HCT116 (cell line): ENCODE data around the gene FHIT. TPM values are rescaled to one million over a fixed set of nuclear protein-coding genes. Genes with fewer than 3 reads are reported as not detected.
"Not testable (repeated sequence)": the region's sequence is repeated elsewhere in the genome, so short reads cannot be mapped to it uniquely, and the experiment has no call there.

Experiments used
- ATAC-seq: fragments of 200-7000 bp; cut with Tn5 transposase; 2 replicates; pipeline ENCODE4 v1.9.1; 2020; ENCODE audit warnings: mild to moderate bottlenecking, moderate library complexity
- BruUV-seq: library from RNA; stranded (reverse); fragments of 400-500 nt; replicated peaks from 2 replicates; lab custom pipeline; 2021; lab: Mats Ljungman, UMichigan
- CTCF ChIA-PET: fragments of 300-600 bp; sonication (Branson Sonifier 250); formaldehyde crosslinking; loops from one replicate; lab custom pipeline; 2021; ENCODE audit warnings: antibody characterized with exemption; lab: Charles Lee
- POLR2A ChIA-PET: fragments of 300-600, 350-600 bp; sonication (Branson Sonifier 250); formaldehyde crosslinking; loops from one replicate; lab custom pipeline; 2021; ENCODE audit warnings: antibody characterized with exemption; lab: Charles Lee
- RAD21 ChIA-PET, 2 experiments: fragments of 300-600 bp; sonication (Branson Sonifier 250); formaldehyde crosslinking; loops; one replicate each; lab custom pipeline; 2023; ENCODE audit warnings: low total read pairs in 2 of 2; ENCODE audit not compliant: uncharacterized antibody in 2 of 2, unreplicated experiment in 2 of 2, low non-redundant PET in 1 of 2; lab: Charles Lee
- DNase-seq: peaks from one replicate; pipeline ENCODE4 v3.0.0-alpha.2; 2010; ENCODE audit warnings: low read depth, low spot score
- H2AFZ ChIP-seq: fragments of 200-600 bp; shearing (Covaris generic), sonication (generic); 2 replicates; pipeline ENCODE4 v1.6.1; 2017; ENCODE audit warnings: low read depth, mixed run types, mixed read lengths, antibody characterized with exemption, low read length; ENCODE audit not compliant: poor library complexity, severe bottlenecking
- H3K27ac ChIP-seq: 2 replicates; pipeline ENCODE4 v1.5.1; 2012; ENCODE audit warnings: low read depth, low read length
- H3K27me3 ChIP-seq: fragments of 200-600 bp; sonication (generic); 2 replicates; pipeline ENCODE4 v1.6.1; 2016; ENCODE audit warnings: mixed run types, low read length, mixed read lengths; ENCODE audit not compliant: insufficient read depth
- H3K36me3 ChIP-seq, 2 experiments: fragments of 200-500 bp in 1 of 2; fragments of 200-600 bp in 1 of 2; sonication (Bioruptor generic) in 1 of 2; sonication (generic) in 1 of 2; 2 replicates each; pipeline versions ENCODE4 v1.5.1 to v1.6.1; 2014 to 2016; ENCODE audit warnings: low read length in 2 of 2, inconsistent platforms in 1 of 2, mixed read lengths in 1 of 2, mixed run types in 1 of 2; ENCODE audit not compliant: insufficient read depth in 2 of 2, control insufficient read depth in 1 of 2
- H3K4me1 ChIP-seq, 2 experiments: fragments of 200-600 bp in 1 of 2; sonication (generic) in 1 of 2; 2 replicates each; pipeline versions ENCODE4 v1.5.1 to v1.6.1; 2012 to 2017; ENCODE audit warnings: low read length in 2 of 2, inconsistent platforms in 1 of 2, mild to moderate bottlenecking in 1 of 2, mixed read lengths in 1 of 2, mixed run types in 1 of 2, moderate library complexity in 1 of 2; ENCODE audit not compliant: insufficient read depth in 2 of 2, control insufficient read depth in 1 of 2
- H3K4me2 ChIP-seq: fragments of 200-600 bp; sonication (generic); 2 replicates; pipeline ENCODE4 v1.6.1; 2017; ENCODE audit warnings: mixed run types, low read length, mixed read lengths
- H3K4me3 ChIP-seq, 2 experiments: fragments of 200-600 bp in 1 of 2; sonication (generic) in 1 of 2; replicated peaks in 1 of 2; 2 replicates each; pipeline ENCODE4 v1.5.1; 2011 to 2016; ENCODE audit warnings: low read length in 2 of 2, control low read depth in 1 of 2, low read depth in 1 of 2, mild to moderate bottlenecking in 1 of 2, mixed read lengths in 1 of 2, mixed run types in 1 of 2
- H3K79me2 ChIP-seq: fragments of 200-600 bp; sonication (generic); 2 replicates; pipeline ENCODE4 v1.6.1; 2017; ENCODE audit warnings: mild to moderate bottlenecking, mixed run types, low read length, moderate library complexity, mixed read lengths; ENCODE audit not compliant: insufficient read depth
- H3K9ac ChIP-seq: fragments of 200-600 bp; sonication (generic); 2 replicates; pipeline ENCODE4 v1.6.1; 2016; ENCODE audit warnings: low read length, mixed read lengths
- H3K9me2 ChIP-seq: fragments of 200-600 bp; sonication (generic), shearing (Covaris generic); 2 replicates; pipeline ENCODE4 v1.6.1; 2017; ENCODE audit warnings: mixed run types, mild to moderate bottlenecking, moderate library complexity; ENCODE audit not compliant: insufficient read depth
- H3K9me3 ChIP-seq, 2 experiments: fragments of 200-500 bp in 1 of 2; fragments of 200-600 bp in 1 of 2; sonication (Bioruptor generic) in 1 of 2; sonication (generic) in 1 of 2; 2 replicates each; pipeline ENCODE4 v1.6.1; 2014 to 2017; ENCODE audit warnings: low read length in 2 of 2, mixed read lengths in 2 of 2, inconsistent platforms in 1 of 2, low read depth in 1 of 2, mild to moderate bottlenecking in 1 of 2, mixed run types in 1 of 2, moderate library complexity in 1 of 2; ENCODE audit not compliant: control insufficient read depth in 1 of 2, insufficient read depth in 1 of 2
- H4K20me1 ChIP-seq: fragments of 200-600 bp; sonication (generic), shearing (Covaris generic); 2 replicates; pipeline ENCODE4 v1.6.1; 2017; ENCODE audit warnings: mixed run types, mild to moderate bottlenecking, moderate library complexity; ENCODE audit not compliant: insufficient read depth
- ATF3 ChIP-seq: IDR thresholded peaks from 2 replicates; pipeline ENCODE4 v1.6.1; 2012
- CBX3 ChIP-seq: IDR thresholded peaks from 2 replicates; pipeline ENCODE4 v1.6.1; 2012; ENCODE audit warnings: low read depth
- CTCF ChIP-seq, 3 experiments: fragments of 200-600 bp in 1 of 3; sonication (generic) in 1 of 3; IDR thresholded peaks in 2 of 3; conservative IDR thresholded peaks in 1 of 3; 2 replicates each; pipeline ENCODE4 v1.5.1; 2012 to 2017; ENCODE audit warnings: low read depth in 2 of 3, low read length in 2 of 3, antibody characterized with exemption in 1 of 3, borderline replicate concordance in 1 of 3, control low read depth in 1 of 3, mild to moderate bottlenecking in 1 of 3, mixed read lengths in 1 of 3, mixed run types in 1 of 3, moderate library complexity in 1 of 3; ENCODE audit not compliant: insufficient read depth in 1 of 3
- EGR1 ChIP-seq: IDR thresholded peaks from 2 replicates; pipeline ENCODE4 v1.6.1; 2012; ENCODE audit warnings: low read depth
- ELF1 ChIP-seq: IDR thresholded peaks from 2 replicates; pipeline ENCODE4 v1.6.1; 2012; ENCODE audit warnings: low read depth, borderline replicate concordance
- EZH2 ChIP-seq: fragments of 200-600 bp; sonication (generic); IDR thresholded peaks from 2 replicates; pipeline ENCODE4 v1.6.1; 2017; ENCODE audit warnings: antibody characterized with exemption, mixed run types
- EZH2phosphoT487 ChIP-seq: fragments of 200-600 bp; IDR thresholded peaks from 2 replicates; pipeline ENCODE4 v1.6.1; 2018; ENCODE audit warnings: antibody characterized with exemption, borderline replicate concordance
- FOSL1 ChIP-seq: IDR thresholded peaks from 2 replicates; pipeline ENCODE4 v1.6.1; 2012; ENCODE audit warnings: low read depth
- JUND ChIP-seq: IDR thresholded peaks from 2 replicates; pipeline ENCODE4 v1.6.1; 2012
- MAX ChIP-seq: IDR thresholded peaks from 2 replicates; pipeline ENCODE4 v1.6.1; 2012
- POLR2AphosphoS5 ChIP-seq: IDR thresholded peaks from 2 replicates; pipeline ENCODE4 v1.6.1; 2011; ENCODE audit warnings: mild to moderate bottlenecking, low read depth, low read length, moderate library complexity
- SIN3A ChIP-seq: IDR thresholded peaks from 2 replicates; pipeline ENCODE4 v1.6.1; 2012; ENCODE audit warnings: low read depth
- SP1 ChIP-seq: IDR thresholded peaks from 2 replicates; pipeline ENCODE4 v1.6.1; 2012; ENCODE audit warnings: low read depth
- SRF ChIP-seq: IDR thresholded peaks from 2 replicates; pipeline ENCODE4 v1.6.1; 2012; ENCODE audit warnings: low read depth
- TCF7L2 ChIP-seq: IDR thresholded peaks from 2 replicates; pipeline ENCODE4 v1.7.0; 2011; ENCODE audit warnings: borderline replicate concordance, inconsistent platforms; ENCODE audit not compliant: insufficient read depth, insufficient read length; ENCODE audit errors: extremely low read depth
- ZBTB33 ChIP-seq: IDR thresholded peaks from 2 replicates; pipeline ENCODE4 v1.6.1; 2011; ENCODE audit warnings: mild to moderate bottlenecking, low read length, moderate library complexity; ENCODE audit not compliant: insufficient replicate concordance; ENCODE audit errors: extremely low read depth
- ZFX ChIP-seq: fragments of 450-650 bp; IDR thresholded peaks from 2 replicates; pipeline ENCODE4 v1.6.1; 2017
- intact Hi-C: fragments of 100-400 bp; cut with micrococcal nuclease; formaldehyde crosslinking; loops from 2 replicates; pipeline ENCODE4 v1.10.0; 2022
- total RNA-seq: library from RNA; stranded (reverse); gene quantifications from one replicate; pipeline ENCODE4 v1.2.1, GENCODE V29; 2021; ENCODE audit not compliant: unreplicated experiment

Gene FHIT
- total RNA-seq, 1 experiment from 2014 or later = 20.1 TPM

GRCh38 chr3:59803268-59803667 is 1448.0 kb downstream of the FHIT start (continued):
- no peak for TF ChIP-seq EZH2phosphoT487
- no peak for TF ChIP-seq SP1
- TF ChIP-seq MAX = no peak
- no peak for TF ChIP-seq CBX3
- no peak for TF ChIP-seq JUND

GRCh38 chr3:59802453-59802852 is 1448.8 kb downstream of the FHIT start:
- RAD21 ChIA-PET, BruUV-seq: not testable (repeated sequence)

GRCh38 chr3:59802045-59802444 is 1449.2 kb downstream of the FHIT start:
- no peaks in the 10 kb centered on the region for H3K79me2 ChIP-seq
- H3K4me1 ChIP-seq = no peaks in the 10 kb centered on the region
- intact Hi-C loops = no loop called here
- CTCF ChIA-PET = no interaction called here
- no peak overlapping the region for H3K4me2 ChIP-seq
- RAD21 ChIA-PET = no interaction called here
- H2AFZ ChIP-seq = no peak overlapping the region
- POLR2A ChIA-PET = no interaction called here
- ATAC-seq (no peak), DNase-seq (no peak)
- no peak overlapping the region for H3K4me3 ChIP-seq
- no peaks in the 10 kb centered on the region for H3K9me3 ChIP-seq
- H3K9me2 ChIP-seq = no peaks in the 10 kb centered on the region
- no peak overlapping the region for H3K27ac ChIP-seq
- no peaks in the 10 kb centered on the region for H3K36me3 ChIP-seq
- H3K9ac ChIP-seq = no peak overlapping the region
- H3K27me3 ChIP-seq = no peaks in the 10 kb centered on the region
- no peaks in the 10 kb centered on the region for H4K20me1 ChIP-seq
- no TSS peak for BruUV-seq
- TF ChIP-seq CTCF (IDR thresholded peaks at IDR 0.05 in 2 of 3, conservative IDR thresholded peaks at IDR 0.05 in 1 of 3; ENCODE audit: borderline replicate concordance in 1 of 3, insufficient read depth in 1 of 3, low read depth in 2 of 3, low read length in 2 of 3) (no peak), SRF (no peak), EGR1 (no peak), ZBTB33 (no peak), ZFX (no peak), ATF3 (no peak), EZH2phosphoT487 (no peak), POLR2AphosphoS5 (no peak), ELF1 (no peak), EZH2 (no peak), TCF7L2 (no peak), FOSL1 (no peak), SIN3A (no peak)

More at GRCh38 chr3:59802453-59802852, 1448.8 kb downstream of the FHIT start:
- intact Hi-C loops, POLR2A ChIA-PET, H3K27me3 ChIP-seq, H4K20me1 ChIP-seq, CTCF ChIA-PET, ATAC-seq, H3K9me3 ChIP-seq, H3K9ac ChIP-seq, H3K79me2 ChIP-seq, H3K4me2 ChIP-seq, H3K4me3 ChIP-seq, H3K4me1 ChIP-seq, H2AFZ ChIP-seq, H3K9me2 ChIP-seq, H3K27ac ChIP-seq, H3K36me3 ChIP-seq, DNase-seq: not testable (repeated sequence)
